ELR (cell line): ENCODE data around the gene GRIN2B.

ENCODE experiments used
- DNase-seq: peaks from one replicate; pipeline ENCODE4 v3.0.0-alpha.2; 2015; ENCODE audit warnings: low read depth

Gene GRIN2B

DNA sequence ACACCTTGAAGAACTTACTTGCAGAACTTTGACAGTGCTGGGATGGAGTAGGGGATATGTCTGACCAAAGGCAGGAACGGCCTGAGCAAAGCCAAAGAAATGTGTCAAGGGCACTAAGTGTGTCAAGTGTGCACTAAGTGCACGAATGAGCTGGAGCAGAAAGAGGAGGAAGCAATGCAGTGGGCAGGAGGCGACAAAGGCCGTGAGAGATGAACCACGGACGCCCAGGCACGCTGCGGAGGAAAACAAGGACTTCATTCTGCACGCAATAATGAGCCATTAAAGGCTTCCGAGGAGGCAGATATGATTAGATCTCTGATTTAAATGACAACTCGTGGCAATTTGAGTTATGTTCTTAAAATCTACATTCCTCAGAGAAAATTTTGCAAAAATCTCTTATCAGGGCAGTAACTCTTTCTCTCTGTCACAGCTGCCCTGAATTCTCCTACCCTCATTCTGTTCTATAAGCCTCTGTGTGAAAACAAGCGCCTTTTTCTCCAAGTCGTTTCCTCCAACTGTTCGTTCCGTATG lies 25.3 kb downstream of the GRIN2B start:
- no peak for DNase-seq

GRCh38 chr12:13952096-13952495 lies 29.3 kb downstream of the GRIN2B start:
- no peak for DNase-seq

- DNase-seq = no peak
Measured at GRCh38 chr12:13950502-13950901, 30.9 kb downstream of the GRIN2B start.

DNA sequence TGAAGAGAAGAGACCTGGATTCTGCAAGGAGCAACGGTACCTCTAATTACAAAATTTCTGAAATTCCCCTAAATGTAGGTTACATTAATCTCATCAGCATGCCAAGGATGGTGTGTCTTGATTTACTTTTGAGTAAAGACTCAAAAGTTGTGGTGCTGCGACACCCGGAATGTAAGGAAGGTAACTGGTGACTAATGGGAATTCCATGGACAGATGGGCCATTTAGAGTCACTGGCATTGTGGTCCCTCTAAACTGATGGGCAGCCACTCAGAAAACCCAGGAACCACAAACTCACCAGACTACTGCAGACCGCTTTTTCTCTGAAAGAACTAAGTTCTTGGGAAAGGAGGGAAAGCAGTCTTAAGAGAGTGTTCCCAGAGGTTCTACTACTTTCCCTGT lies 32.8 kb downstream of the GRIN2B start:
- no peak for DNase-seq

DNA sequence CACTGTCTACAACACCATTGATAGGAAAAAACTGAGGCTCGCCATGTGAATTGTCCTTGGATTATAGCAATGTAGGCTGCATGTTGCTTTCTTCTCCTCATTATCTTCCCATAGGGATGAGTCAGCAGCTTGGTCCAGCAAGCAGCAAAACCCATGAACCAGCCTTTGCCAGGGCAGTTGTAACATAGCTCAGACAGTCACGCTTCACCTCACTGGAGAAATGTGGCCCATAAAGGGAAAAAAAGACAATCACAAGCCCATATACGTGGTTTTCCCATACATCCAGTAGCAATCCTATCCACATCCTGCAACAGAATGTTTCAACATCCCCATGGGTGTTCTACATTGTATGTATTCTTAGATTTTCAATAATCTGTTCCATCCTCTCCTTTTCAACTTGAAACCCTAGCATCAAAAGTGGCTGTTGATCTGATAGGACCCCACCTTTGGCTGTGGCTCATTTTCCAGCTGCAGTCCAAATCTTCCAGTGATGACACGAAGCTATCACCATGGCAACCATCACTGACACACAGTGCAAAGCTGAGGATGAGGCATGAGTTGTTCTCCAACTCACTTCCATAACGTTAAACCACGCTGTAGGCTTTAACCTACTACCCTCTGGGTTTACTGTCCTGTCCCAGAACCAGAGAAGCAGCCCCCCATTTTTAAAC lies 34.0 kb downstream of the GRIN2B start:
- no peak for DNase-seq

DNA sequence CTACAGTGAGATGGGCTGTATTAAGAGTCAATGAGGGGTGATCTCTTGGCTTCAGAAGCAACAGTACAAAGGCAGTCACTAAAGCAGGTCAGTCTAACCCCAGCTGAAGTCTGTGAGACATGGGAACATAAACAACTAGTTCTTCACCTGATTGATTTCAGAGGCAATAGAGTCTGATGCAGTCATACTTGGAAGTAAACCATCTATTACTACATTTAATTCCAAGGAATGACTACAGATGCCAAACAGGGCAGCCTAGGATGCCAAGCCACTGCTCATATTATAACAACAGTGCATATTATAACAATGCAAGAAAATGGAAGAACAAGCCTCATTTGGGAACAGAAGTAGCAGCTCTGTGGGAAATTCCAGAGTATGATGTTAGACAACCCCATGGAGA lies 35.8 kb downstream of the GRIN2B start:
- no peak for DNase-seq

DNA sequence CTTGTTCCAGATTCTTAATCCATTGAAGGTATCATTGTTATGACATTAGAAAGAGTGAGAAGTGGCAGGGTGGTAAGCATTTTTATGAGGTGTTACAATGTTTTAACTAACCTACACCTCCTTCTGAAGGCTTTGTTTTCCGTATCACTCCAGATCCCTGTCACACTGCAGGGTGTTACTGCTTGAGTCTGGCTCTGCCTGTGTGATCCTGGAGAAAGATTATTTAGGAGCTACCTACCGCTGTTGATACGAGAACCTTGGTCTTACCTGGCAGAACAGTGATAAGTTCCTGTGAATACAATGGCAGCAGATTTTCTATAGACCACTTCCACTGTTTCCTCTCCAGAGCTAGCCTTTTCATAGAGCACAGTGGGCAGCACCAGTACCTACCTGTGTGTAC lies 36.2 kb downstream of the GRIN2B start:
- DNase-seq = no peak

GRCh38 chr12:13942826-13943225 lies 38.6 kb downstream of the GRIN2B start:
- DNase-seq = no peak

- peak; percentile 64 for DNase-seq
Measured at GRCh38 chr12:13941258-13942249, 39.8 kb downstream of the GRIN2B start.

DNA sequence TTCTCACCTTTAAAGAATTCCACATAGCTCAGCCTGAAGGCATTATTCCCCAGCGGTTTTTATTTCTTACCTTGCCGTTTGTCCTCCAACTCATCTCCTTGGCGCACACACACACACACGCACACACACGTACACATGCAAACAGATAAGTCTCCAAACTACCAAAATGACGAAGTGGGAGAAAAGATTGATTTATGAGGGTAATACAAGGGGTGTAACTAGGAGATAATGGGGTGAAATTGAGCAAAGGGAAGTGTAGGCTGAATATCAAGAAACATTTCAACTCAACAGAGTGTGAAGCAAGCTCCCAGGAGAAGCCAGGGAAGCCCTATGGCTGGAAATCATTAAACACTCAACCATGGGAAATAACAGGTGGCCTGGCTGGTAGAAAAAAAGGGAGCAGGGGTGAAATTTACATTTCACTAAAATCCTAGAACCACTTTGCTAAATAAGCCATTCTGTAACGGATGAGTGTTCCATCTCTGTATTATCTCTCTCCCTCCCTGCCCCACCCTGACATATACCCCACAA lies 41.0 kb downstream of the GRIN2B start:
- no peak for DNase-seq

- DNase-seq = no peak
Measured at GRCh38 chr12:13937735-13938134, 43.7 kb downstream of the GRIN2B start.

DNA sequence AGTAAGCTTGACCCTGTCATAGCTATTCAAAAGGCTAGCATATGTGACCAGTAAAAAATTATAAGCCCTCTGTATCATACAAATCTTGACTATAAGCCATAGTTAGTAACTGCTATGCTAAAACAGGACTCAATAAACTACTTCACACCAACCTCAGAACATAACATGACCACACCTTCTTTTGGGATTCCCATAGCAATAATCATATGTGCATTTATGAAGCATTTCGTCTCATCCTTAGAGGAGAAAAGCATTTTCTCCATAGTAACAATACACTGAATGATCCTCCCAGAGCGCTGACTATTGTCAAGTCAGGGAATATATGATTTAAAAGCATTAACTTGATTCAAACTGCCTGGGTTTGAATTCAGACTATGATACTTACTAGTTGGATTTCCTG lies 46.2 kb downstream of the GRIN2B start:
- DNase-seq = no peak
